H1 (cell line): ENCODE measurements around the gene RAB3GAP1.

Experiments used
- CTCF ChIP-seq, 3 experiments: IDR thresholded peaks; 1 replicate in 2 of 3; 2 replicates in 1 of 3; pipeline versions ENCODE4 v1.5.1 to v1.6.1; 2011; ENCODE audit warnings: low read length in 3 of 3, mild to moderate bottlenecking in 3 of 3, inconsistent platforms in 2 of 3, low read depth in 1 of 3, moderate library complexity in 1 of 3; ENCODE audit not compliant: insufficient read depth in 1 of 3; ENCODE audit errors: control extremely low read depth in 1 of 3
- FOSL1 ChIP-seq: IDR thresholded peaks from 2 replicates; pipeline ENCODE4 v1.6.1; 2011; ENCODE audit warnings: mild to moderate bottlenecking, low read depth, low read length, moderate library complexity; ENCODE audit not compliant: insufficient read depth
- POLR2AphosphoS5 ChIP-seq: IDR thresholded peaks from 2 replicates; pipeline ENCODE4 v1.6.1; 2011; ENCODE audit warnings: low read depth, low read length
- USF2 ChIP-seq: IDR thresholded peaks from 2 replicates; pipeline ENCODE4 v1.6.1; 2011; ENCODE audit warnings: low read length, improper control_type of control experiment

- no peak for TF ChIP-seq USF2
- TF ChIP-seq POLR2AphosphoS5, result no peak
- no peak for TF ChIP-seq FOSL1
- TF ChIP-seq CTCF (IDR thresholded peaks at IDR 0.05; ENCODE audit: control extremely low read depth in 1 of 3, insufficient read depth in 1 of 3, low read depth in 1 of 3, low read length in 3 of 3), result no peak
Measured at GRCh38 chr2:135047300-135047699, 4.8 kb upstream of the RAB3GAP1 start, which contains the start of gene MAP3K19.
